ENCODE measurements around the gene GREB1. TPM values are rescaled to one million over a fixed set of nuclear protein-coding genes. Genes with fewer than 3 reads are reported as not detected.

The GREB1 gene
- total RNA-seq, 4 donors from 2014 or later, result 8.1 to 74.3 (median 26.7) TPM

DNA sequence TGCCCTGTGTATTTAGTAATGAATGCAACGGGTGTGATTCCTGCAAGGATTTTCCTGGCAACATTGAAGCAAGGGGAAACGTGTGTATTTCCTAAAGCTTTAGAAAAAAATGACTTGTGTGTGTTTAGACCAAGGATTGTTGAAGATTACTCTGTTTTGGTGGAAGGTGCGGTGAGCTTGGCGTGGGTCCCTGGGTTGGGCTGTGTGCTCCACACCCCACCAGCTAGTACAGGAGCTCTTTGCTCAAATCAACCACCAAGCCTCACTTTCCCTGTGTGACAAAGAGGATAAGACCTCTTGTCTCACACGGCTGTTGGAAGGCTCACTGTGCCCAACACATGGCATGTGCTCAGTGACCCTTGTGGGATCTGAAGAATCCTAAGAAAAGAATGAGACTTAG, 21.4 kb upstream of the GREB1 start:
- no peak for DNase-seq (ENCODE audit: low spot score in 2 of 2)
- H3K9me3 ChIP-seq, result no peaks in the 10 kb centered on the region
- 71% methylated on average over 5 of the region's 5 CpGs for WGBS, 2 donors
- H3K36me3 ChIP-seq, result no peaks in the 10 kb centered on the region
- peaks cover 0 to 20% (median 0%) of the 10 kb centered on the region in 4 donors for H3K4me1 ChIP-seq
- H3K27me3 ChIP-seq, result no peaks in the 10 kb centered on the region
- no peak overlapping the region for H3K4me3 ChIP-seq
- no peak overlapping the region for H3K27ac ChIP-seq
- TF ChIP-seq EP300 (IDR thresholded peaks at IDR 0.05) (no peak), POLR2A (IDR thresholded peaks at IDR 0.05) (no peak)
- TF ChIP-seq, protein P1, sequence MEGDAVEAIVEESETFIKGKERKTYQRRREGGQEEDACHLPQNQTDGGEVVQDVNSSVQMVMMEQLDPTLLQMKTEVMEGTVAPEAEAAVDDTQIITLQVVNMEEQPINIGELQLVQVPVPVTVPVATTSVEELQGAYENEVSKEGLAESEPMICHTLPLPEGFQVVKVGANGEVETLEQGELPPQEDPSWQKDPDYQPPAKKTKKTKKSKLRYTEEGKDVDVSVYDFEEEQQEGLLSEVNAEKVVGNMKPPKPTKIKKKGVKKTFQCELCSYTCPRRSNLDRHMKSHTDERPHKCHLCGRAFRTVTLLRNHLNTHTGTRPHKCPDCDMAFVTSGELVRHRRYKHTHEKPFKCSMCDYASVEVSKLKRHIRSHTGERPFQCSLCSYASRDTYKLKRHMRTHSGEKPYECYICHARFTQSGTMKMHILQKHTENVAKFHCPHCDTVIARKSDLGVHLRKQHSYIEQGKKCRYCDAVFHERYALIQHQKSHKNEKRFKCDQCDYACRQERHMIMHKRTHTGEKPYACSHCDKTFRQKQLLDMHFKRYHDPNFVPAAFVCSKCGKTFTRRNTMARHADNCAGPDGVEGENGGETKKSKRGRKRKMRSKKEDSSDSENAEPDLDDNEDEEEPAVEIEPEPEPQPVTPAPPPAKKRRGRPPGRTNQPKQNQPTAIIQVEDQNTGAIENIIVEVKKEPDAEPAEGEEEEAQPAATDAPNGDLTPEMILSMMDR (IDR thresholded peaks at IDR 0.05), result no peak

DNA sequence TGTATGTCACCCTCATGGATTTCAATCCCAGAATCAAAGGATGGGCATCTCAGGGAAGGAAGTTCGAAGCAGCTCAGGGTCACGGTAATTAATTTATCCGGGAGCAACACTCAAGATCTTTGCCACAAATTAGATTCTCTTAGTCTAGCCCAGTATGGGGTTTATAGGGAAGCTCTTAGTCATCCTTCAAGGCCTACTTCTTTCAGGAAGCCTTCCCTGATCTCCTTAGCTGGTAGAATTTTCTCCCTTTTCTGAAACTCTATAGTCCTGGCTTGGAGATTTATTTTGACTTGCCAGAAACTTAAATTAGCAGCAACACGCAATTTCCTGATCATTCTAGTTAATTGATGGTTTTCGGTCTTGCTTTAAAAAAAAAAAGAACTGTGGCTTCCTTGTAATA, 20.5 kb upstream of the GREB1 start:
- Histone ChIP-seq H3K4me1 (peaks cover 0 to 11% (median 0%) of the 10 kb centered on the region in 4 donors), H3K9me3 (no peaks in the 10 kb centered on the region), H3K27ac (no peak overlapping the region), H3K27me3 (no peaks in the 10 kb centered on the region), H3K36me3 (no peaks in the 10 kb centered on the region), H3K4me3 (no peak overlapping the region)
- no peak for DNase-seq (ENCODE audit: low spot score in 2 of 2)
- 93 to 99% methylated on average over 5 of the region's 5 CpGs for WGBS, 2 donors
- TF ChIP-seq EP300 (IDR thresholded peaks at IDR 0.05) (no peak), POLR2A (IDR thresholded peaks at IDR 0.05) (no peak)
- TF ChIP-seq, protein P1 (IDR thresholded peaks at IDR 0.05), result no peak

DNA sequence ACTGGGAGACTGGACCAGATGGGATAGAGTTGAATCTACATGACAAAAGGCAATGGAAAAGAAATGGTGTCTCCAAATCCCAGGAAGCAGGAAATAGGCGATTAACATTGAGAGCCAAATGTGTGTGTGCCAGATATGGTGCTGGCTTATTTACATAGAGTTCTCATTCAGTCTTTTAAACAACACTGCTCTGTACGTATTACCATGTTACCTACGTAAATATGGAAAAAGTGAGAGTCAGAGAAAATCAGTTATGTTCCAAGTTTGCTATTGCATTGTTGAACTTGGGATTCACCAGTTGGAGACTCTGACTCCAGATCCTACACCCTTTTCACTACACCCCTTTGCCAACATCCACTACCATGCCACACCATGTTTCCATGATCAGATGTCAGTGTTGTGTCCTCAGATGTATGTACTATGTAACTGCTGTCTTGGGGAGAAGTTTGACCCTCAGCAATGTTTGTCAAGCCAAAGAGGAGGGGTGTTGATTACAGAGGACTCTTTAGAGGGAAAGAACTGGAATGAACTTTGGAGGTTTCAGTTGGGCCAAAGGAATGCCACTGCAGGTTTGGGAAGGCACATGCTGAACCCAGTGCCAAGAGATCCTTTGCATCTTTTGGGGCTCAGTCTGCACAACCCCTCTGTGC, 19.6 kb upstream of the GREB1 start:
- WGBS, 2 donors, result 93 to 96% methylated on average over 3 of the region's 3 CpGs
- TF ChIP-seq, protein P1 (IDR thresholded peaks at IDR 0.05), result no peak
- TF ChIP-seq EP300 (IDR thresholded peaks at IDR 0.05), result no peak
- no peak for TF ChIP-seq POLR2A (IDR thresholded peaks at IDR 0.05)

DNA sequence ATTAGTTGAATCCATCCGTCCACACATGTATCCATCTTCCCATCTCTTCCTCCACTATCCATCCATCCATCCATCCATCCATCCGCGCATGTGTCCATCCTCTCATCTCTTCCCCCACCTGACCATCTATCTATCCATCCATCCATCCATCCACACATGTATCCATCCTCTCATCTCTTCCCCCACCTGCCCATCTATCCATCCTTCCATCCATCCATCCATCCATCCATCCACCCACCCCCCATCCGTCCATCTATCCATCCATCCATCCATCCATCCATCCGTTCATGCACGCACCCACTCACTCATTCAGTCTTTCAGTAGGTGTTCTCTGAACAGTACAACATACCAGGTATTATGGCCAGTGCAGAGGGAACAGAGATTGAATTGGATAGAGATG, 18.9 kb upstream of the GREB1 start:
- Histone ChIP-seq H3K9me3 (no peaks in the 10 kb centered on the region), H3K36me3 (no peaks in the 10 kb centered on the region), H3K27ac (no peak overlapping the region), H3K4me1 (peaks cover 0 to 7% (median 0%) of the 10 kb centered on the region in 4 donors), H3K27me3 (no peaks in the 10 kb centered on the region), H3K4me3 (no peak overlapping the region)
- WGBS, 2 donors, result 80 to 89% methylated on average over 6 of the region's 6 CpGs
- no peak for DNase-seq (ENCODE audit: low spot score in 2 of 2)
- no peak for TF ChIP-seq EP300 (IDR thresholded peaks at IDR 0.05)
- TF ChIP-seq, protein P1 (IDR thresholded peaks at IDR 0.05), result no peak
- TF ChIP-seq POLR2A (IDR thresholded peaks at IDR 0.05), result no peak

More for the DNA sequence above, 19.6 kb upstream of the GREB1 start:
- Histone ChIP-seq H3K4me3 (no peak overlapping the region), H3K9me3 (no peaks in the 10 kb centered on the region), H3K36me3 (no peaks in the 10 kb centered on the region), H3K4me1 (peaks cover 0 to 7% (median 0%) of the 10 kb centered on the region in 4 donors), H3K27ac (no peak overlapping the region), H3K27me3 (no peaks in the 10 kb centered on the region)
- DNase-seq (ENCODE audit: low spot score in 2 of 2), result no peak

GRCh38 chr2:11515490-11515981, 18.3 kb upstream of the GREB1 start:
- H3K9me3 ChIP-seq, result no peaks in the 10 kb centered on the region
- no peak for DNase-seq (ENCODE audit: low spot score in 2 of 2)
- peak overlapping the region in 1 of 4 donors; percentile 36 for H3K27ac ChIP-seq
- H3K4me3 ChIP-seq, result no peak overlapping the region
- H3K27me3 ChIP-seq, result no peaks in the 10 kb centered on the region
- WGBS, 2 donors, result 54 to 64% methylated on average over 6 of the region's 6 CpGs
- peaks cover 0 to 7% (median 0%) of the 10 kb centered on the region in 4 donors for H3K4me1 ChIP-seq
- TF ChIP-seq POLR2A (IDR thresholded peaks at IDR 0.05) (no peak), EP300 (IDR thresholded peaks at IDR 0.05) (no peak)
- TF ChIP-seq, protein P1 (IDR thresholded peaks at IDR 0.05), result no peak
- H3K36me3 ChIP-seq, result no peaks in the 10 kb centered on the region

All from tibial nerve (tissue), 4 donors.